SIG-M5 (cell line): ENCODE measurements around the gene STK24.
"Not testable (repeated sequence)": the region's sequence is repeated elsewhere in the genome, so short reads cannot be mapped to it uniquely, and the experiment has no call there.

Experiments used
- DNase-seq: peaks from one replicate; lab custom pipeline; 2025; lab: John Stamatoyannopoulos, UW

STK24 gene

GRCh38 chr13:98576963-98577835, at the start of gene STK24:
STK24 (minus strand) TSS chr13:98577107; CDS start chr13:98576786, 321 bp downstream.
- DNase-seq = no peak

- DNase-seq = no peak
These were observed 49.5 kb upstream of the STK24 start for GRCh38 chr13:98626298-98626935.

GRCh38 chr13:98624589-98624988, 47.7 kb upstream of the STK24 start:
- DNase-seq = not testable (repeated sequence)

GRCh38 chr13:98622931-98623331, 46.0 kb upstream of the STK24 start:
- no peak for DNase-seq

GRCh38 chr13:98619556-98619955, 42.6 kb upstream of the STK24 start:
- no peak for DNase-seq

- DNase-seq = not testable (repeated sequence)
These were observed 38.7 kb upstream of the STK24 start for GRCh38 chr13:98615595-98615994.

- no peak for DNase-seq
These were observed 36.7 kb upstream of the STK24 start for GRCh38 chr13:98613591-98613990.

- no peak for DNase-seq
These were observed 32.8 kb upstream of the STK24 start for GRCh38 chr13:98609756-98610155.

GRCh38 chr13:98606296-98606695, 29.4 kb upstream of the STK24 start:
- DNase-seq = no peak

GRCh38 chr13:98599502-98600328, 22.8 kb upstream of the STK24 start:
- DNase-seq = no peak

GRCh38 chr13:98598043-98598442, 21.1 kb upstream of the STK24 start:
- no peak for DNase-seq

- no peak for DNase-seq
These were observed 18.2 kb upstream of the STK24 start for GRCh38 chr13:98595134-98595533.

GRCh38 chr13:98592362-98592732, 15.4 kb upstream of the STK24 start:
- DNase-seq = no peak

- no peak for DNase-seq
These were observed 14.9 kb upstream of the STK24 start for GRCh38 chr13:98591721-98592361.

- DNase-seq = not testable (repeated sequence)
These were observed 13.6 kb upstream of the STK24 start for GRCh38 chr13:98590471-98590870.

GRCh38 chr13:98589516-98589915, 12.6 kb upstream of the STK24 start:
- DNase-seq = not testable (repeated sequence)

- DNase-seq = no peak
These were observed 9.8 kb upstream of the STK24 start for GRCh38 chr13:98586400-98587345.

- DNase-seq = no peak
These were observed 9.0 kb upstream of the STK24 start for GRCh38 chr13:98585946-98586345.

GRCh38 chr13:98585398-98585754, 8.5 kb upstream of the STK24 start:
- no peak for DNase-seq

- no peak for DNase-seq
These were observed 7.9 kb upstream of the STK24 start for GRCh38 chr13:98584668-98585397.
